Measurements from ENCODE around the gene RASSF10. TPM values are rescaled to one million over a fixed set of nuclear protein-coding genes. Genes with fewer than 3 reads are reported as not detected.

Gene RASSF10
- total RNA-seq, 1 experiment from 2014 or later: 2.4 TPM

- Histone ChIP-seq H3T11ph (ENCODE audit: low read length) (no peak overlapping the region), H2AK5ac (ENCODE audit: insufficient read length, low read length) (no peak overlapping the region), H2BK5ac (ENCODE audit: insufficient read length, low read length) (no peak overlapping the region), H3K79me2 (ENCODE audit: insufficient read depth, low read length) (no peaks in the 10 kb centered on the region), H4K91ac (ENCODE audit: insufficient read length, low read depth, low read length) (no peak overlapping the region), H2BK15ac (ENCODE audit: low read depth, low read length) (no peak overlapping the region), H2BK120ac (ENCODE audit: low read depth, low read length, poor library complexity, severe bottlenecking) (no peak overlapping the region), H3K4me2 (ENCODE audit: insufficient read depth, insufficient read length, low read length) (no peak overlapping the region), H3K4me1 (ENCODE audit: insufficient read depth, low read length) (peaks cover 4% of the 10 kb centered on the region), H3K4ac (ENCODE audit: low read depth, low read length) (no peak overlapping the region), H4K8ac (replicated peaks; ENCODE audit: insufficient read length, low read depth, low read length) (no peak overlapping the region), H3K14ac (ENCODE audit: insufficient read depth, low read length) (no peak overlapping the region), H3K18ac (ENCODE audit: insufficient read length, low read depth, low read length) (no peak overlapping the region), H3K56ac (ENCODE audit: insufficient read length, low read depth, low read length) (no peak overlapping the region), H3K9me3 (ENCODE audit: control insufficient read depth, low read depth, low read length) (no peaks in the 10 kb centered on the region), H3K23ac (ENCODE audit: insufficient read length, low read depth, low read length) (peak overlapping the region; percentile 44), H3K79me1 (ENCODE audit: insufficient read depth, low read depth, low read length, poor library complexity, severe bottlenecking) (no peaks in the 10 kb centered on the region), H3K27me3 (ENCODE audit: insufficient read depth, low read length) (peaks cover 15% of the 10 kb centered on the region; the same call in 1 of the 2 replicates), H2AFZ (ENCODE audit: low read length) (no peak overlapping the region), H4K20me1 (ENCODE audit: control insufficient read depth, insufficient read depth, insufficient read length) (no peaks in the 10 kb centered on the region), H3K27ac (ENCODE audit: insufficient read length, low read depth, low read length) (no peak overlapping the region), H3K9ac (ENCODE audit: extremely low read depth, insufficient read length, low read length) (no peak overlapping the region), H2BK12ac (ENCODE audit: insufficient read length, low read depth, low read length) (no peak overlapping the region), H3K23me2 (ENCODE audit: insufficient read length, low read depth, low read length, poor library complexity, severe bottlenecking) (peaks cover 3% of the 10 kb centered on the region), H2BK20ac (ENCODE audit: low read depth, low read length, poor library complexity, severe bottlenecking) (no peak overlapping the region), H4K5ac (ENCODE audit: insufficient read length, low read depth, low read length) (no peak overlapping the region)
- peaks cover 0 to 3% of the 10 kb centered on the region in 2 experiments; a peak in 3 of 5 replicates for H3K9me3 Mint-ChIP-seq
- DNase-seq: no peak
- peaks cover 41% of the 10 kb centered on the region for H3K27me3 Mint-ChIP-seq (ENCODE audit: low read depth)
- no peaks in the 10 kb centered on the region for H3K36me3 Mint-ChIP-seq (ENCODE audit: insufficient read depth in 1 of 3, low read depth in 3 of 3)
- H3K27ac Mint-ChIP-seq: no peak overlapping the region
- whole genome bisulfite sequencing (ENCODE audit: extremely low coverage, insufficient read length, low lambda C conversion rate): no CpG with 5 or more reads among the region's 6 CpGs
- no peak for TF ChIP-seq CTCF (conservative IDR thresholded peaks at IDR 0.05)
- no peak overlapping the region for H3K4me3 Mint-ChIP-seq
- H3K4me1 Mint-ChIP-seq: peaks cover 26 to 34% of the 10 kb centered on the region in 2 experiments
These were observed 6.6 kb downstream of the RASSF10 start for GRCh38 chr11:13015753-13016152.

Measured in H9 (cell line).